HUES6 (cell line): ENCODE data around the gene HRC.
"Not testable (repeated sequence)": the region's sequence is repeated elsewhere in the genome, so short reads cannot be mapped to it uniquely, and the experiment has no call there.

Experiments used
- H3K27ac ChIP-seq: 2 replicates; pipeline ENCODE4 v1.7.0; 2013; ENCODE audit warnings: low read depth, mild to moderate bottlenecking, low read length, inconsistent platforms
- H3K27me3 ChIP-seq: 2 replicates; pipeline ENCODE4 v1.6.1; 2013; ENCODE audit warnings: low read length; ENCODE audit not compliant: control insufficient read depth, insufficient read depth
- H3K36me3 ChIP-seq: 2 replicates; pipeline ENCODE4 v1.6.1; 2013; ENCODE audit warnings: low read length; ENCODE audit not compliant: control insufficient read depth, insufficient read depth
- H3K4me1 ChIP-seq: 2 replicates; pipeline ENCODE4 v1.6.1; 2013; ENCODE audit warnings: low read length; ENCODE audit not compliant: control insufficient read depth, insufficient read depth
- H3K4me3 ChIP-seq: 2 replicates; pipeline ENCODE4 v1.5.1; 2013; ENCODE audit warnings: low read depth, low read length
- H3K9ac ChIP-seq: one replicate; pipeline ENCODE4 v1.6.1; 2013; ENCODE audit warnings: mild to moderate bottlenecking, low read length
- H3K9me3 ChIP-seq: 2 replicates; pipeline ENCODE4 v1.6.1; 2013; ENCODE audit warnings: low read depth, low read length; ENCODE audit not compliant: control insufficient read depth, insufficient read depth

HRC gene

GRCh38 chr19:49182848-49183375, 27.7 kb upstream of the HRC start:
- Histone ChIP-seq H3K27me3 (no peaks in the 10 kb centered on the region; the same call in 1 of the 2 replicates), H3K4me3 (no peak overlapping the region), H3K4me1 (no peaks in the 10 kb centered on the region), H3K9me3 (no peaks in the 10 kb centered on the region), H3K9ac (no peak overlapping the region), H3K36me3 (no peaks in the 10 kb centered on the region), H3K27ac (no peak overlapping the region)

GRCh38 chr19:49182010-49182847, 27.0 kb upstream of the HRC start:
- not testable (repeated sequence) for H3K9me3 ChIP-seq, H3K4me1 ChIP-seq, H3K4me3 ChIP-seq

GRCh38 chr19:49180659-49181058, 25.5 kb upstream of the HRC start:
- no peak overlapping the region for H3K4me3 ChIP-seq
- H3K9ac ChIP-seq: no peak overlapping the region
- H3K27ac ChIP-seq: no peak overlapping the region
- H3K36me3 ChIP-seq: no peaks in the 10 kb centered on the region
- no peaks in the 10 kb centered on the region for H3K9me3 ChIP-seq
- no peaks in the 10 kb centered on the region; the same call in 1 of the 2 replicates for H3K27me3 ChIP-seq
- H3K4me1 ChIP-seq: no peaks in the 10 kb centered on the region

More at GRCh38 chr19:49182010-49182847, 27.0 kb upstream of the HRC start:
- not testable (repeated sequence) for H3K9ac ChIP-seq, H3K27ac ChIP-seq, H3K36me3 ChIP-seq, H3K27me3 ChIP-seq

- Histone ChIP-seq H3K27me3 (no peaks in the 10 kb centered on the region), H3K4me3 (no peak overlapping the region), H3K27ac (no peak overlapping the region), H3K9ac (no peak overlapping the region), H3K36me3 (peaks cover 4% of the 10 kb centered on the region; the same call in 1 of the 2 replicates), H3K4me1 (no peaks in the 10 kb centered on the region), H3K9me3 (no peaks in the 10 kb centered on the region)
These were observed 18.0 kb upstream of the HRC start for GRCh38 chr19:49173198-49173597.

- peaks cover 4% of the 10 kb centered on the region; the same call in 1 of the 2 replicates for H3K36me3 ChIP-seq
- no peak overlapping the region for H3K9ac ChIP-seq
- peaks cover 10% of the 10 kb centered on the region for H3K4me1 ChIP-seq
- H3K4me3 ChIP-seq: no peak overlapping the region
- peaks cover 26% of the 10 kb centered on the region for H3K27me3 ChIP-seq
- H3K27ac ChIP-seq: no peak overlapping the region
- no peaks in the 10 kb centered on the region for H3K9me3 ChIP-seq
These were observed 13.2 kb upstream of the HRC start for GRCh38 chr19:49168421-49168820.

GRCh38 chr19:49167857-49168409, 12.7 kb upstream of the HRC start:
- Histone ChIP-seq H3K4me3 (no peak overlapping the region), H3K27ac (no peak overlapping the region), H3K9ac (no peak overlapping the region), H3K4me1 (peaks cover 10% of the 10 kb centered on the region), H3K27me3 (peaks cover 26% of the 10 kb centered on the region), H3K36me3 (no peaks in the 10 kb centered on the region; the same call in 1 of the 2 replicates), H3K9me3 (no peaks in the 10 kb centered on the region)

GRCh38 chr19:49165865-49166301, 10.7 kb upstream of the HRC start:
- Histone ChIP-seq H3K36me3 (no peaks in the 10 kb centered on the region), H3K4me1 (peaks cover 10% of the 10 kb centered on the region), H3K4me3 (peak overlapping the region; percentile 50; the same call in 1 of the 2 replicates), H3K9ac (no peak overlapping the region), H3K27me3 (peaks cover 26% of the 10 kb centered on the region), H3K9me3 (no peaks in the 10 kb centered on the region), H3K27ac (no peak overlapping the region)

- peak overlapping the region; percentile 50; the same call in 1 of the 2 replicates for H3K4me3 ChIP-seq
- no peaks in the 10 kb centered on the region for H3K36me3 ChIP-seq
- H3K27ac ChIP-seq: no peak overlapping the region
These were observed 10.0 kb upstream of the HRC start for GRCh38 chr19:49165111-49165750.

GRCh38 chr19:49161987-49162386, 6.8 kb upstream of the HRC start:
- H3K4me1 ChIP-seq: peaks cover 14% of the 10 kb centered on the region
- no peaks in the 10 kb centered on the region for H3K36me3 ChIP-seq
- peaks cover 41% of the 10 kb centered on the region for H3K27me3 ChIP-seq
- no peak overlapping the region for H3K9ac ChIP-seq
- no peaks in the 10 kb centered on the region for H3K9me3 ChIP-seq
- no peak overlapping the region for H3K27ac ChIP-seq
- H3K4me3 ChIP-seq: no peak overlapping the region

More at GRCh38 chr19:49165111-49165750, 10.0 kb upstream of the HRC start:
- Histone ChIP-seq H3K4me1 (peaks cover 10% of the 10 kb centered on the region), H3K27me3 (peaks cover 26% of the 10 kb centered on the region), H3K9me3 (no peaks in the 10 kb centered on the region), H3K9ac (no peak overlapping the region)

GRCh38 chr19:49160450-49161189, 5.4 kb upstream of the HRC start:
- H3K27me3 ChIP-seq: peaks cover 38% of the 10 kb centered on the region
- H3K9me3 ChIP-seq: no peaks in the 10 kb centered on the region
- H3K4me1 ChIP-seq: peaks cover 18% of the 10 kb centered on the region
- no peak overlapping the region for H3K4me3 ChIP-seq
- no peaks in the 10 kb centered on the region for H3K36me3 ChIP-seq
- H3K9ac ChIP-seq: no peak overlapping the region
- H3K27ac ChIP-seq: no peak overlapping the region
